Loucy (cell line): Measurements from ENCODE around the gene CYP2C19.

Experiments
- H2AFZ ChIP-seq: fragments of 200-600 bp; sonication (generic); 2 replicates; pipeline ENCODE4 v1.6.0; 2016; ENCODE audit warnings: antibody characterized with exemption, mild to moderate bottlenecking, low read length, moderate library complexity
- H3F3A ChIP-seq: fragments of 200-600 bp; 2 replicates; pipeline ENCODE4 v1.6.0; 2016; ENCODE audit warnings: antibody characterized with exemption, low read depth, mild to moderate bottlenecking
- H3K27me3 ChIP-seq: fragments of 200-600 bp; sonication (generic); 2 replicates; pipeline ENCODE4 v1.6.1; 2014; ENCODE audit warnings: low read length, mild to moderate bottlenecking; ENCODE audit not compliant: insufficient read depth, poor library complexity, severe bottlenecking
- H3K36me3 ChIP-seq: fragments of 200-600 bp; sonication (generic); 2 replicates; pipeline ENCODE4 v1.6.1; 2016; ENCODE audit warnings: low read length; ENCODE audit not compliant: insufficient read depth
- H3K4me1 ChIP-seq: fragments of 200-600 bp; sonication (generic); 2 replicates; pipeline ENCODE4 v1.5.1; 2014; ENCODE audit warnings: low read length, mild to moderate bottlenecking; ENCODE audit not compliant: insufficient read depth, poor library complexity, severe bottlenecking
- H3K4me2 ChIP-seq: fragments of 200-600 bp; sonication (generic); 2 replicates; pipeline ENCODE4 v1.6.0; 2014; ENCODE audit warnings: antibody characterized with exemption, low read length, low read depth, mild to moderate bottlenecking; ENCODE audit not compliant: poor library complexity, severe bottlenecking
- H3K4me3 ChIP-seq: fragments of 200-600 bp; sonication (generic); 2 replicates; pipeline ENCODE4 v1.5.1; 2014; ENCODE audit warnings: low read length, mild to moderate bottlenecking, mixed read lengths; ENCODE audit not compliant: poor library complexity, severe bottlenecking
- H3K79me2 ChIP-seq: fragments of 200-600 bp; sonication (generic); 2 replicates; pipeline ENCODE4 v1.6.1; 2014; ENCODE audit warnings: low read length; ENCODE audit not compliant: insufficient read depth
- H3K9ac ChIP-seq: fragments of 200-600 bp; sonication (generic); 2 replicates; pipeline ENCODE4 v1.6.0; 2014; ENCODE audit warnings: mild to moderate bottlenecking, low read depth, low read length, moderate library complexity; ENCODE audit not compliant: poor library complexity, severe bottlenecking
- H3K9me2 ChIP-seq: fragments of 200-600 bp; sonication (generic); replicated peaks from 2 replicates; pipeline ENCODE4 v1.6.1; 2016; ENCODE audit warnings: low read depth, low read length, mixed read lengths
- H3K9me3 ChIP-seq: fragments of 200-600 bp; sonication (generic); 2 replicates; pipeline ENCODE4 v1.6.1; 2014; ENCODE audit warnings: mild to moderate bottlenecking, antibody characterized with exemption, low read length, low read depth; ENCODE audit not compliant: insufficient read depth
- H4K20me1 ChIP-seq: fragments of 200-600 bp; sonication (generic); 2 replicates; pipeline ENCODE4 v1.6.0; 2014; ENCODE audit warnings: antibody characterized with exemption, low read length, mild to moderate bottlenecking; ENCODE audit not compliant: insufficient read depth, poor library complexity, severe bottlenecking
- EZH2phosphoT487 ChIP-seq: fragments of 200-600 bp; IDR thresholded peaks from 2 replicates; pipeline ENCODE4 v1.6.1; 2018; ENCODE audit warnings: antibody characterized with exemption, mild to moderate bottlenecking, moderate library complexity, borderline replicate concordance
- TF ChIP-seq, protein P1 (sequence below): fragments of 200-600 bp; sonication (generic); conservative IDR thresholded peaks from 2 replicates; pipeline ENCODE4 v1.5.1; 2014; ENCODE audit warnings: mild to moderate bottlenecking, antibody characterized with exemption, low read length

CYP2C19 gene

GRCh38 chr10:94851263-94851662 lies 88.8 kb downstream of the CYP2C19 start:
- H3K9me3 ChIP-seq = no peaks in the 10 kb centered on the region
- no peaks in the 10 kb centered on the region for H3K27me3 ChIP-seq
- H3K4me1 ChIP-seq = no peaks in the 10 kb centered on the region
- no peak overlapping the region for H3K4me2 ChIP-seq
- H2AFZ ChIP-seq = no peak overlapping the region
- no peaks in the 10 kb centered on the region for H3K9me2 ChIP-seq
- TF ChIP-seq EZH2phosphoT487 = no peak
- TF ChIP-seq, protein P1, sequence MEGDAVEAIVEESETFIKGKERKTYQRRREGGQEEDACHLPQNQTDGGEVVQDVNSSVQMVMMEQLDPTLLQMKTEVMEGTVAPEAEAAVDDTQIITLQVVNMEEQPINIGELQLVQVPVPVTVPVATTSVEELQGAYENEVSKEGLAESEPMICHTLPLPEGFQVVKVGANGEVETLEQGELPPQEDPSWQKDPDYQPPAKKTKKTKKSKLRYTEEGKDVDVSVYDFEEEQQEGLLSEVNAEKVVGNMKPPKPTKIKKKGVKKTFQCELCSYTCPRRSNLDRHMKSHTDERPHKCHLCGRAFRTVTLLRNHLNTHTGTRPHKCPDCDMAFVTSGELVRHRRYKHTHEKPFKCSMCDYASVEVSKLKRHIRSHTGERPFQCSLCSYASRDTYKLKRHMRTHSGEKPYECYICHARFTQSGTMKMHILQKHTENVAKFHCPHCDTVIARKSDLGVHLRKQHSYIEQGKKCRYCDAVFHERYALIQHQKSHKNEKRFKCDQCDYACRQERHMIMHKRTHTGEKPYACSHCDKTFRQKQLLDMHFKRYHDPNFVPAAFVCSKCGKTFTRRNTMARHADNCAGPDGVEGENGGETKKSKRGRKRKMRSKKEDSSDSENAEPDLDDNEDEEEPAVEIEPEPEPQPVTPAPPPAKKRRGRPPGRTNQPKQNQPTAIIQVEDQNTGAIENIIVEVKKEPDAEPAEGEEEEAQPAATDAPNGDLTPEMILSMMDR = no peak
- no peak overlapping the region for H3K9ac ChIP-seq
- H3F3A ChIP-seq = no peaks in the 10 kb centered on the region
- H3K36me3 ChIP-seq = no peaks in the 10 kb centered on the region
- no peaks in the 10 kb centered on the region for H4K20me1 ChIP-seq
- H3K79me2 ChIP-seq = no peaks in the 10 kb centered on the region
- H3K4me3 ChIP-seq = no peak overlapping the region

- Histone ChIP-seq H3K9me3 (no peaks in the 10 kb centered on the region), H3K36me3 (no peaks in the 10 kb centered on the region), H3F3A (no peaks in the 10 kb centered on the region), H4K20me1 (no peaks in the 10 kb centered on the region), H3K79me2 (no peaks in the 10 kb centered on the region), H3K9me2 (no peaks in the 10 kb centered on the region), H3K9ac (no peak overlapping the region), H3K4me3 (no peak overlapping the region), H2AFZ (no peak overlapping the region), H3K4me1 (no peaks in the 10 kb centered on the region), H3K4me2 (no peak overlapping the region), H3K27me3 (no peaks in the 10 kb centered on the region)
- TF ChIP-seq, protein P1 = no peak
- TF ChIP-seq EZH2phosphoT487 = no peak
Measured at GRCh38 chr10:94852438-94852837, 90.0 kb downstream of the CYP2C19 start.

GRCh38 chr10:94853065-94853464 lies 90.6 kb downstream of the CYP2C19 start:
- H3F3A ChIP-seq = no peaks in the 10 kb centered on the region
- TF ChIP-seq, protein P1 = no peak
- no peak for TF ChIP-seq EZH2phosphoT487
- no peak overlapping the region for H3K9ac ChIP-seq

More at GRCh38 chr10:94853065-94853464, 90.6 kb downstream of the CYP2C19 start:
- Histone ChIP-seq H2AFZ (no peak overlapping the region), H3K4me3 (no peak overlapping the region), H4K20me1 (no peaks in the 10 kb centered on the region), H3K4me1 (no peaks in the 10 kb centered on the region), H3K9me2 (no peaks in the 10 kb centered on the region), H3K4me2 (no peak overlapping the region), H3K79me2 (no peaks in the 10 kb centered on the region), H3K36me3 (no peaks in the 10 kb centered on the region), H3K9me3 (no peaks in the 10 kb centered on the region), H3K27me3 (no peaks in the 10 kb centered on the region)
